PC-9 (cell line): Measurements from ENCODE around the gene SLC37A3. TPM values are rescaled to one million over a fixed set of nuclear protein-coding genes. Genes with fewer than 3 reads are reported as not detected.

Experiments used
- BruUV-seq: library from RNA; stranded (reverse); fragments of 400-500 nt; replicated peaks from 2 replicates; lab custom pipeline; 2021; lab: Mats Ljungman, UMichigan
- CTCF ChIA-PET: fragments of 300-600 bp; sonication (Branson Sonifier 250); formaldehyde crosslinking; loops from one replicate; lab custom pipeline; 2022; ENCODE audit warnings: antibody characterized with exemption; lab: Charles Lee
- POLR2A ChIA-PET: fragments of 300-600 bp; sonication (Branson Sonifier 250); formaldehyde crosslinking; loops from one replicate; lab custom pipeline; 2022; ENCODE audit warnings: antibody characterized with exemption; ENCODE audit not compliant: unreplicated experiment; lab: Charles Lee
- DNase-seq, 2 experiments: peaks; one replicate each; pipeline versions ENCODE4 v3.0.0 to v3.0.0-alpha.2; 2015 to 2022; ENCODE audit warnings: mixed read lengths in 1 of 2
- H2AFZ ChIP-seq: fragments of 200-600 bp; sonication (generic); 2 replicates; pipeline ENCODE4 v1.8.1; 2017; ENCODE audit warnings: antibody characterized with exemption
- H3F3A ChIP-seq: fragments of 200-600 bp; sonication (generic); 2 replicates; pipeline ENCODE4 v1.8.1; 2017; ENCODE audit warnings: antibody characterized with exemption, mild to moderate bottlenecking, low read depth; ENCODE audit not compliant: insufficient read depth
- H3K27ac ChIP-seq: fragments of 200-600 bp; sonication (generic); 2 replicates; pipeline ENCODE4 v1.6.1; 2016; ENCODE audit warnings: mixed run types
- H3K27me3 ChIP-seq: fragments of 200-600 bp; sonication (generic); 2 replicates; pipeline ENCODE4 v1.6.1; 2016; ENCODE audit warnings: low read depth, mixed run types; ENCODE audit not compliant: insufficient read depth
- H3K36me3 ChIP-seq: fragments of 200-600 bp; sonication (generic); 2 replicates; pipeline ENCODE4 v1.6.1; 2016; ENCODE audit warnings: low read depth, mixed run types
- H3K4me1 ChIP-seq: fragments of 200-600 bp; sonication (generic); replicated peaks from 2 replicates; pipeline ENCODE4 v1.6.1; 2016; ENCODE audit warnings: mixed run types; ENCODE audit not compliant: insufficient read depth
- H3K4me2 ChIP-seq: fragments of 200-600 bp; sonication (generic); 2 replicates; pipeline ENCODE4 v1.6.1; 2017; ENCODE audit warnings: mixed run types
- H3K4me3 ChIP-seq: fragments of 200-600 bp; sonication (generic); 2 replicates; pipeline ENCODE4 v1.6.1; 2016; ENCODE audit warnings: mixed run types
- H3K79me2 ChIP-seq: fragments of 200-600 bp; sonication (generic); 2 replicates; pipeline ENCODE4 v1.6.1; 2017; ENCODE audit warnings: low read depth, mixed run types
- H3K9me2 ChIP-seq: fragments of 200-600 bp; sonication (generic); 2 replicates; pipeline ENCODE4 v1.8.1; 2017; ENCODE audit warnings: mild to moderate bottlenecking; ENCODE audit not compliant: insufficient read depth
- H3K9me3 ChIP-seq: fragments of 200-600 bp; sonication (generic); 2 replicates; pipeline ENCODE4 v1.8.1; 2016; ENCODE audit warnings: low read depth; ENCODE audit not compliant: insufficient read depth
- H4K20me1 ChIP-seq: fragments of 200-600 bp; sonication (generic); 2 replicates; pipeline ENCODE4 v1.8.1; 2017; ENCODE audit not compliant: insufficient read depth
- EZH2 ChIP-seq: fragments of 200-600 bp; sonication (generic); IDR thresholded peaks from 2 replicates; pipeline ENCODE4 v1.8.0; 2017; ENCODE audit warnings: antibody characterized with exemption, low read depth
- intact Hi-C: fragments of 100-400 bp; cut with micrococcal nuclease; formaldehyde crosslinking; loops from one replicate; pipeline ENCODE4 v1.10.0; 2022; ENCODE audit not compliant: unreplicated experiment
- total RNA-seq: library from RNA; stranded (reverse); gene quantifications from 2 replicates; pipeline ENCODE4 v1.2.3, GENCODE V29; 2021
- TF ChIP-seq, protein P1 (sequence below): fragments of 200-600 bp; sonication (generic); conservative IDR thresholded peaks from 2 replicates; pipeline ENCODE4 v1.6.1; 2017; ENCODE audit warnings: mixed run types, antibody characterized with exemption, mild to moderate bottlenecking, moderate library complexity

The SLC37A3 gene
- total RNA-seq, 1 experiment from 2014 or later = 54.8 TPM

DNA sequence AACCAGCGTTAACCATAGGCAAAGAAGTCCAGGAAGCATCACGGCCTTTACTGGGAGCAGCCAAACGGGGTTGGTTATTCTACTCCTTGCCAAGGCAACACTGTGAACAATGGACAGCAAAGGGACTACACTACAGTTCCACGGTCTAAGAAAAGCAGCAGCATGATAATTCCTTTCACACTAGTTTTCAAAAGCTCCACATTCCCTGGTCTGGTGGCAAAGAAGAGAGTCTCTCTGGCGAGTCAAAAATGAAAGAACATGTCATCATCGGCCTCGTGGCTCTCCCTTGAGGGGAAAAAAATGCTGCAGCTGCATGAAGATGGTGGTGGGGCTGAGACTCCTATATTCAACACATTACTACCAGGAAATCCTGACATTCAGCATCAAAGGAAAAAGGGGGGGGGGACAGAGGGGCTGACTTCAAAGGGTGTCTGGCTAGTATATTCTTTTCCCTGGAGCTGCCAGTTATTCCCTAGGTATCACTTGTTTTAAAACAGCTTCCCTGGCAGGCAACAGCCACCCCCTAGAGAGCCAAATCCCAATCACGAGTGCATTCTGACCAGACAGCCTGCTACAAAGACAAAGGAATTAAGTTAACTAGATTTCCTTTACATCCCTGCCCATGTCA is 49.1 kb downstream of the SLC37A3 start:
- intact Hi-C loops = no loop called here
- no peaks in the 10 kb centered on the region for H3K27me3 ChIP-seq
- no peaks in the 10 kb centered on the region for H3K79me2 ChIP-seq
- H3K4me1 ChIP-seq = no peaks in the 10 kb centered on the region
- POLR2A ChIA-PET = no interaction called here
- H2AFZ ChIP-seq = no peak overlapping the region
- CTCF ChIA-PET = no interaction called here
- no peak overlapping the region for H3K4me2 ChIP-seq
- no peak overlapping the region for H3K27ac ChIP-seq
- H3F3A ChIP-seq = no peaks in the 10 kb centered on the region
- no peaks in the 10 kb centered on the region for H4K20me1 ChIP-seq
- peak in 1 of 2 experiments; percentile 6 for DNase-seq
- no TSS peak for BruUV-seq
- no peak overlapping the region for H3K4me3 ChIP-seq
- no peaks in the 10 kb centered on the region for H3K9me3 ChIP-seq
- H3K36me3 ChIP-seq = peaks cover 22% of the 10 kb centered on the region; the same call in 1 of the 2 replicates
- no peaks in the 10 kb centered on the region for H3K9me2 ChIP-seq
- no peak for TF ChIP-seq EZH2

DNA sequence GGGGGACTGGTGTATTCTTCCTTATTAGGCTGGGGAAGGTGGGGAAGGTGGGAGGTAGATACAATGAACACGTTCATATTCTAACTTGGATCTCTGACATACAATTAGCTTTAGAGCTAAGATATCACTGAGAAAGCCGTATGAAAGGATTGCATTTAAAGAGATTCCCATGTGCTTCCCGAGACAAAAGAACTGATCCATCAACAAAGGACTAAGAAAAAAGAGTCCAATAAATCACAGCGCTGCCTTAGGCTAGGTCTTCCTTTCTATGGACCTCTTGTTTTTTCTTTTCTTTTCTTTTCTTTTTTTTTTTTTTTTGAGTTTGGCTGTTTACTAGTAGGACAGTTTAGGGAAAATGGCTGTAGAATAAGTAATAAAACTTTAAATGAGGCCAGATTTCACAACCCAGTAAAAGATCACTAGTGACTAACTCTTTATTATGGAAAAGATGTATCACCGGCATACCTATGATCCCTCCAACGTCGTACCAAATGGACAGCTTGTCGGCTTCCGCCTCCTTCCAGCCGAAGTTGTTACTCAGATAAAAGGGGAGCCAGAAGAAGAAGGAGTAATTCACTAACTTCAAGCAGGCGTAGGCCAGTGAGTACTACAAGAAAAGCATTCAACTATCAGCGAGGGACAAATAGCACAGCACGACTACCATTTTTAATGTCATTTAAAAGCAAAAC is 50.0 kb downstream of the SLC37A3 start:
- CTCF ChIA-PET = no interaction called here
- intact Hi-C loops = no loop called here

DNA sequence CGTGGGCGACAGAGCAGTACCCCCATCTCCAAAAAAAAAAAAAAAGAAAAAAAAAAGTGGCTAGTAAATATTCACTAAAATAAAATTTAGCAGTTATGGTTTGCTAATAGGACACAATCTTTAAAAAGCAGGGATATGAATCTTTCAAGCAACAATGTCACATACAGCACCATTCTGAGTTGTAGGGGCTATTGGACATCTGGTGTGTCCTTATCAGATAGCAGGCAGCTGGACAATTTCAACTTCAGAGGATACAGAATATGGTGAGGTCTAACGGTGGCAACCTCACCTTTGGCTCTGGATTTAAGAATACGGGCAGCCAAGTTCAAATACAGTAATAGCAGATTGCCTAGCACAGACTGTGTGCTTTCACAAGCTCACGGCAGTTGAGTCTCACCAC is 51.1 kb downstream of the SLC37A3 start:
- Histone ChIP-seq H2AFZ (no peak overlapping the region), H3K36me3 (peaks cover 18% of the 10 kb centered on the region; the same call in 1 of the 2 replicates), H3K9me2 (no peaks in the 10 kb centered on the region), H3K9me3 (no peaks in the 10 kb centered on the region), H3K4me2 (no peak overlapping the region), H3K79me2 (no peaks in the 10 kb centered on the region), H3F3A (no peaks in the 10 kb centered on the region), H3K4me3 (no peak overlapping the region), H4K20me1 (no peaks in the 10 kb centered on the region), H3K27me3 (no peaks in the 10 kb centered on the region), H3K4me1 (no peaks in the 10 kb centered on the region), H3K27ac (no peak overlapping the region)
- POLR2A ChIA-PET = no interaction called here
- no peak for DNase-seq
- no peak for TF ChIP-seq EZH2
- TF ChIP-seq, protein P1, sequence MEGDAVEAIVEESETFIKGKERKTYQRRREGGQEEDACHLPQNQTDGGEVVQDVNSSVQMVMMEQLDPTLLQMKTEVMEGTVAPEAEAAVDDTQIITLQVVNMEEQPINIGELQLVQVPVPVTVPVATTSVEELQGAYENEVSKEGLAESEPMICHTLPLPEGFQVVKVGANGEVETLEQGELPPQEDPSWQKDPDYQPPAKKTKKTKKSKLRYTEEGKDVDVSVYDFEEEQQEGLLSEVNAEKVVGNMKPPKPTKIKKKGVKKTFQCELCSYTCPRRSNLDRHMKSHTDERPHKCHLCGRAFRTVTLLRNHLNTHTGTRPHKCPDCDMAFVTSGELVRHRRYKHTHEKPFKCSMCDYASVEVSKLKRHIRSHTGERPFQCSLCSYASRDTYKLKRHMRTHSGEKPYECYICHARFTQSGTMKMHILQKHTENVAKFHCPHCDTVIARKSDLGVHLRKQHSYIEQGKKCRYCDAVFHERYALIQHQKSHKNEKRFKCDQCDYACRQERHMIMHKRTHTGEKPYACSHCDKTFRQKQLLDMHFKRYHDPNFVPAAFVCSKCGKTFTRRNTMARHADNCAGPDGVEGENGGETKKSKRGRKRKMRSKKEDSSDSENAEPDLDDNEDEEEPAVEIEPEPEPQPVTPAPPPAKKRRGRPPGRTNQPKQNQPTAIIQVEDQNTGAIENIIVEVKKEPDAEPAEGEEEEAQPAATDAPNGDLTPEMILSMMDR = no peak
- CTCF ChIA-PET = no interaction called here
- no TSS peak for BruUV-seq
- intact Hi-C loops = no loop called here

More for the DNA sequence above, 50.0 kb downstream of the SLC37A3 start:
- Histone ChIP-seq H3K27me3 (no peaks in the 10 kb centered on the region), H2AFZ (no peak overlapping the region), H3F3A (no peaks in the 10 kb centered on the region), H3K36me3 (peaks cover 18% of the 10 kb centered on the region; the same call in 1 of the 2 replicates), H3K4me1 (no peaks in the 10 kb centered on the region), H3K4me2 (no peak overlapping the region), H3K79me2 (no peaks in the 10 kb centered on the region), H3K9me2 (no peaks in the 10 kb centered on the region), H4K20me1 (no peaks in the 10 kb centered on the region), H3K4me3 (no peak overlapping the region), H3K9me3 (no peaks in the 10 kb centered on the region), H3K27ac (no peak overlapping the region)
- POLR2A ChIA-PET = no interaction called here
- no peak for DNase-seq
- BruUV-seq = no TSS peak
- TF ChIP-seq, protein P1 = no peak
- no peak for TF ChIP-seq EZH2
